ENCODE data around the gene ARHGDIA. TPM values are rescaled to one million over a fixed set of nuclear protein-coding genes. Genes with fewer than 3 reads are reported as not detected.

The ARHGDIA gene
- total RNA-seq, 2 experiments from 2014 or later: 706 to 715 TPM

GRCh38 chr17:81903415-81903831 is 32.3 kb upstream of the ARHGDIA start:
- ATAC-seq (ENCODE audit: poor library complexity): no peak
- intact Hi-C loops (cut with DNase I, micrococcal nuclease): no loop called here

GRCh38 chr17:81902653-81903414 is 31.7 kb upstream of the ARHGDIA start:
- Histone ChIP-seq H3K4me1 (ENCODE audit: insufficient read depth, low read length) (peaks cover 14% of the 10 kb centered on the region), H3K9me3 (ENCODE audit: control insufficient read depth in 1 of 2, insufficient read depth in 1 of 2, low read length in 2 of 2) (peaks cover 0 to 5% of the 10 kb centered on the region in 2 experiments), H3K27ac (ENCODE audit: low read depth in 1 of 2, low read length in 2 of 2) (no peak overlapping the region), H3K27me3 (ENCODE audit: control insufficient read depth in 1 of 2, insufficient read depth in 2 of 2, low read length in 2 of 2) (peaks cover 7 to 11% of the 10 kb centered on the region in 2 experiments), H3K4me3 (ENCODE audit: low read length) (no peak overlapping the region), H3K36me3 (ENCODE audit: insufficient read depth, low read length) (peaks cover 35% of the 10 kb centered on the region)
- CTCF ChIA-PET: no interaction called here
- no peak overlapping the region for H3K27ac Mint-ChIP-seq
- peaks cover 32% of the 10 kb centered on the region for H3K36me3 Mint-ChIP-seq (ENCODE audit: low read depth)
- H3K9me3 Mint-ChIP-seq: no peaks in the 10 kb centered on the region
- peaks cover 8% of the 10 kb centered on the region for H3K4me1 Mint-ChIP-seq (ENCODE audit: low read depth)
- H3K4me3 Mint-ChIP-seq: no peak overlapping the region
- TF ChIP-seq CTCF (IDR thresholded peaks at IDR 0.05): no peak
- POLR2A ChIA-PET: no interaction called here
- H3K27me3 Mint-ChIP-seq: peaks cover 13% of the 10 kb centered on the region
- peak; percentile 51 for ATAC-seq (ENCODE audit: poor library complexity)
- intact Hi-C loops (cut with DNase I, micrococcal nuclease): no loop called here
- no peak for DNase-seq

More at GRCh38 chr17:81903415-81903831, 32.3 kb upstream of the ARHGDIA start:
- Histone ChIP-seq H3K4me1 (ENCODE audit: insufficient read depth, low read length) (peaks cover 14% of the 10 kb centered on the region), H3K27ac (ENCODE audit: low read depth in 1 of 2, low read length in 2 of 2) (no peak overlapping the region), H3K27me3 (ENCODE audit: control insufficient read depth in 1 of 2, insufficient read depth in 2 of 2, low read length in 2 of 2) (peaks cover 7 to 11% of the 10 kb centered on the region in 2 experiments), H3K4me3 (ENCODE audit: low read length) (no peak overlapping the region), H3K9me3 (ENCODE audit: control insufficient read depth in 1 of 2, insufficient read depth in 1 of 2, low read length in 2 of 2) (peaks cover 0 to 5% of the 10 kb centered on the region in 2 experiments), H3K36me3 (ENCODE audit: insufficient read depth, low read length) (peaks cover 29% of the 10 kb centered on the region)
- no peak overlapping the region for H3K27ac Mint-ChIP-seq
- H3K36me3 Mint-ChIP-seq (ENCODE audit: low read depth): peaks cover 28% of the 10 kb centered on the region
- ChIA-PET CTCF (no interaction called here), POLR2A (no interaction called here)
- no peak for TF ChIP-seq CTCF (IDR thresholded peaks at IDR 0.05)
- H3K27me3 Mint-ChIP-seq: peaks cover 13% of the 10 kb centered on the region
- H3K4me1 Mint-ChIP-seq (ENCODE audit: low read depth): peaks cover 8% of the 10 kb centered on the region
- DNase-seq: no peak
- H3K4me3 Mint-ChIP-seq: no peak overlapping the region
- H3K9me3 Mint-ChIP-seq: no peaks in the 10 kb centered on the region

- ChIA-PET POLR2A (interaction anchor here (0.6 kb wide), 2 partner anchors 37 to 121 kb away, joined by 3 read pairs; partner anchors contain the start of gene LRRC45), CTCF (no interaction called here)
- peaks cover 37% of the 10 kb centered on the region for H3K36me3 ChIP-seq (ENCODE audit: insufficient read depth, low read length)
- Mint-ChIP-seq H3K4me1 (ENCODE audit: low read depth) (peaks cover 8% of the 10 kb centered on the region), H3K9me3 (no peaks in the 10 kb centered on the region), H3K4me3 (no peak within 1 kb of the TSS), H3K27ac (no peak within 1 kb of the TSS), H3K36me3 (ENCODE audit: low read depth) (peaks cover 34% of the 10 kb centered on the region), H3K27me3 (peaks cover 13% of the 10 kb centered on the region)
- intact Hi-C loops (cut with DNase I, micrococcal nuclease): no loop called here
- peak in 1 of 14 experiments; percentile 29 for DNase-seq
- H3K27me3 ChIP-seq (ENCODE audit: control insufficient read depth in 1 of 2, insufficient read depth in 2 of 2, low read length in 2 of 2): peaks cover 7 to 11% of the 10 kb centered on the region in 2 experiments
- no peak within 1 kb of the TSS for H3K27ac ChIP-seq (ENCODE audit: low read depth in 1 of 2, low read length in 2 of 2)
- peaks cover 14% of the 10 kb centered on the region for H3K4me1 ChIP-seq (ENCODE audit: insufficient read depth, low read length)
- H3K4me3 ChIP-seq (ENCODE audit: low read length): no peak within 1 kb of the TSS
- H3K9me3 ChIP-seq (ENCODE audit: control insufficient read depth in 1 of 2, insufficient read depth in 1 of 2, low read length in 2 of 2): peaks cover 0 to 5% of the 10 kb centered on the region in 2 experiments
- ATAC-seq (ENCODE audit: poor library complexity): peak; percentile 46
- TF ChIP-seq CTCF (IDR thresholded peaks at IDR 0.05): no peak
These were observed 31.0 kb upstream of the ARHGDIA start, which contains the start of gene NPB for GRCh38 chr17:81902023-81902652. Gene NPB, plus strand, starts transcription at chr17:81902238. Its CDS starts 40 bp downstream, at chr17:81902278.

Measured in CD4-positive, alpha-beta T cell (primary cell).